Muscle layer of colon (tissue), 2 donors: ENCODE results near the gene PNPLA1.

Experiments used
- H3K27ac ChIP-seq: one replicate; pipeline ENCODE4 v1.7.0; 2013; ENCODE audit warnings: low read depth, mild to moderate bottlenecking, low read length, moderate library complexity
- H3K27me3 ChIP-seq, 2 donors: one replicate each; pipeline ENCODE4 v1.7.0; 2013; ENCODE audit warnings: low read length in 2 of 2, mild to moderate bottlenecking in 2 of 2; ENCODE audit not compliant: insufficient read depth in 2 of 2, control insufficient read depth in 1 of 2
- H3K36me3 ChIP-seq: one replicate; pipeline ENCODE4 v1.7.0; 2013; ENCODE audit warnings: mild to moderate bottlenecking, low read length; ENCODE audit not compliant: insufficient read depth
- H3K4me1 ChIP-seq: one replicate; pipeline ENCODE4 v1.7.0; 2013; ENCODE audit warnings: mild to moderate bottlenecking, low read length; ENCODE audit not compliant: insufficient read depth
- H3K4me3 ChIP-seq, 2 donors: one replicate each; pipeline ENCODE4 v1.7.0; 2013; ENCODE audit warnings: low read length in 2 of 2, low read depth in 1 of 2, mild to moderate bottlenecking in 1 of 2, moderate library complexity in 1 of 2
- H3K9ac ChIP-seq: one replicate; pipeline ENCODE4 v1.7.0; 2013; ENCODE audit warnings: low read length
- H3K9me3 ChIP-seq: one replicate; pipeline ENCODE4 v1.7.0; 2013; ENCODE audit warnings: mild to moderate bottlenecking, low read length
- donor health status: abdominal sarcoma.
- donor health status: Adenocarcinoma of cecum.

PNPLA1 gene

DNA sequence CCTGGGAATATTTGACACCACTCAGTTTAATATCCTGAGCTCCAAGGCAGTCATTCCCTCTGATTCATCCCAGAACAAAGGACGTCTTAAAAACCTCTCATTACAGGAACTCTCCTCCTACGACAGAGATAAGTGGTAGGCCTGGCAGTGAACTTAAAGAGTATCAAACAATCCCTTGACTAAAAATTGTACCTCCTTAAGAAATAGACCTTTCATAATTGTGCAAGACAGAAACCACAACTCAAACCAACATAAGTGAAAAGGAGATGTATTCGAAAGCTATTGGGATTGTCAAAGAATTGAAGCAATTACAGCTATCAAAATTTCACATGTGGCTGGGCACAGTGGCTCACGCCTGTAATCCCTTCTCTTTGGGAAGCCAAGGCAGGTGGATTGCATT, 86.0 kb downstream of the PNPLA1 start:
- no peaks in the 10 kb centered on the region for H3K27me3 ChIP-seq
- peaks cover 4% of the 10 kb centered on the region for H3K9me3 ChIP-seq
- no peaks in the 10 kb centered on the region for H3K36me3 ChIP-seq
- no peaks in the 10 kb centered on the region for H3K4me1 ChIP-seq
- no peak overlapping the region for H3K27ac ChIP-seq
- H3K9ac ChIP-seq: no peak overlapping the region
- H3K4me3 ChIP-seq: no peak overlapping the region

DNA sequence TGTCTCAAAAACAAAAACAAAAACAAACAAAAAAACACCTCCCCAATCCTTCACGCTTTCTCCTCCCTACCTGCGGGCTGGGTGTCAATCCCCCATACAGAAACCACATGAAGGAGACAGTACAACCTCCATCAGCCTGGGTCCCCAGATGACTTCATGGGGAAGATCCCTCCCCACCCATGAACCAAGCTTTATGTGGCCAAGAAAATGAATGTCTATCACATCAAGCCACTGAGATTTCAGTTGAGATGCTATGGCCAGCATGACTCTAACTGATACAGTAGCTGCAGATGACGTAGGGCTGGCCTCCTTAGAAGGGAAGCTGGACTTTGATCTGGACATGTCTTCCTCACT, 88.0 kb downstream of the PNPLA1 start:
- no peak overlapping the region for H3K4me3 ChIP-seq
- no peaks in the 10 kb centered on the region for H3K4me1 ChIP-seq
- H3K36me3 ChIP-seq: no peaks in the 10 kb centered on the region
- no peaks in the 10 kb centered on the region for H3K9me3 ChIP-seq
- no peak overlapping the region for H3K9ac ChIP-seq
- no peaks in the 10 kb centered on the region for H3K27me3 ChIP-seq
- H3K27ac ChIP-seq: no peak overlapping the region
